Measurements from ENCODE around the gene DRD3.

- TF ChIP-seq SIN3A (conservative IDR thresholded peaks at IDR 0.05 in 1 of 2, IDR thresholded peaks at IDR 0.05 in 1 of 2; ENCODE audit: low read depth in 1 of 2, low read length in 2 of 2): no peak
- no peak for TF ChIP-seq EP300 (IDR thresholded peaks at IDR 0.05; ENCODE audit: borderline replicate concordance in 1 of 2, low read depth in 2 of 2, low read length in 2 of 2)
- TF ChIP-seq CREB1 (IDR thresholded peaks at IDR 0.05): no peak
- no peak for TF ChIP-seq CTCF (IDR thresholded peaks at IDR 0.05; ENCODE audit: control extremely low read depth in 1 of 3, insufficient read depth in 1 of 3, low read depth in 1 of 3, low read length in 3 of 3)
- no peak for TF ChIP-seq EZH2 (IDR thresholded peaks at IDR 0.05; ENCODE audit: low read depth, low read length, severe bottlenecking)
- TF ChIP-seq BACH1 (IDR thresholded peaks at IDR 0.05; ENCODE audit: low read length): no peak
- no peak for TF ChIP-seq NRF1 (IDR thresholded peaks at IDR 0.05; ENCODE audit: low read depth, low read length)
These were observed 34.4 kb upstream of the DRD3 start for GRCh38 chr3:114213292-114213626.
